ENCODE data around the gene PTGES2.

- TF ChIP-seq, protein P1, sequence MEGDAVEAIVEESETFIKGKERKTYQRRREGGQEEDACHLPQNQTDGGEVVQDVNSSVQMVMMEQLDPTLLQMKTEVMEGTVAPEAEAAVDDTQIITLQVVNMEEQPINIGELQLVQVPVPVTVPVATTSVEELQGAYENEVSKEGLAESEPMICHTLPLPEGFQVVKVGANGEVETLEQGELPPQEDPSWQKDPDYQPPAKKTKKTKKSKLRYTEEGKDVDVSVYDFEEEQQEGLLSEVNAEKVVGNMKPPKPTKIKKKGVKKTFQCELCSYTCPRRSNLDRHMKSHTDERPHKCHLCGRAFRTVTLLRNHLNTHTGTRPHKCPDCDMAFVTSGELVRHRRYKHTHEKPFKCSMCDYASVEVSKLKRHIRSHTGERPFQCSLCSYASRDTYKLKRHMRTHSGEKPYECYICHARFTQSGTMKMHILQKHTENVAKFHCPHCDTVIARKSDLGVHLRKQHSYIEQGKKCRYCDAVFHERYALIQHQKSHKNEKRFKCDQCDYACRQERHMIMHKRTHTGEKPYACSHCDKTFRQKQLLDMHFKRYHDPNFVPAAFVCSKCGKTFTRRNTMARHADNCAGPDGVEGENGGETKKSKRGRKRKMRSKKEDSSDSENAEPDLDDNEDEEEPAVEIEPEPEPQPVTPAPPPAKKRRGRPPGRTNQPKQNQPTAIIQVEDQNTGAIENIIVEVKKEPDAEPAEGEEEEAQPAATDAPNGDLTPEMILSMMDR (IDR thresholded peaks at IDR 0.05): no peak
- no peak for TF ChIP-seq RFX5 (IDR thresholded peaks at IDR 0.05; ENCODE audit: low read length)
- TF ChIP-seq RCOR1 (IDR thresholded peaks at IDR 0.05; ENCODE audit: low read length): no peak
- TF ChIP-seq EP300 (IDR thresholded peaks at IDR 0.05; ENCODE audit: borderline replicate concordance in 1 of 2, low read depth in 1 of 2, low read length in 1 of 2): no peak
- no peak for TF ChIP-seq FOXJ3 (CRISPR knock-in tag; IDR thresholded peaks at IDR 0.05)
- TF ChIP-seq POLR2AphosphoS5 (IDR thresholded peaks at IDR 0.05; ENCODE audit: low read depth, low read length): no peak
- no peak for TF ChIP-seq FOXM1 (IDR thresholded peaks at IDR 0.05; ENCODE audit: low read depth)
- TF ChIP-seq SIN3A (IDR thresholded peaks at IDR 0.05; ENCODE audit: borderline replicate concordance, low read depth, low read length): no peak
- no peak for TF ChIP-seq RAD21 (IDR thresholded peaks at IDR 0.05; ENCODE audit: low read length)
These were observed 27.5 kb downstream of the PTGES2 start for GRCh38 chr9:128099932-128100491.
